Adrenal gland (tissue), 12 donors: ENCODE results near the gene COL6A1. TPM values are rescaled to one million over a fixed set of nuclear protein-coding genes. Genes with fewer than 3 reads are reported as not detected.

Experiments used
- DNase-seq, 7 donors: peaks; one replicate each; pipeline ENCODE4 v3.0.0-alpha.2; 2019 to 2020
- H3K27ac ChIP-seq, 5 donors: fragments of 200-600 bp; sonication (generic) in 4 of 5; 1 replicate in 3 of 5; 2 replicates in 2 of 5; pipeline versions ENCODE4 v1.5.1 to v1.8.0; 2016 to 2020; ENCODE audit warnings: mild to moderate bottlenecking in 1 of 5
- H3K27me3 ChIP-seq: fragments of 200-600 bp; 2 replicates; pipeline ENCODE4 v1.8.0; 2021
- H3K36me3 ChIP-seq, 2 donors: fragments of 200-600 bp; replicated peaks in 1 of 2; 1 replicate in 1 of 2; 2 replicates in 1 of 2; pipeline versions ENCODE4 v1.5.1 to v1.8.0; 2018 to 2022
- H3K4me1 ChIP-seq, 2 donors: fragments of 200-600 bp; replicated peaks in 1 of 2; 1 replicate in 1 of 2; 2 replicates in 1 of 2; pipeline versions ENCODE4 v1.5.1 to v1.8.0; 2018 to 2021
- H3K4me3 ChIP-seq, 4 donors: fragments of 200-600 bp; sonication (generic) in 3 of 4; one replicate each; pipeline ENCODE4 v1.5.1; 2016 to 2018
- H3K9me3 ChIP-seq, 3 donors: fragments of 200-600 bp; sonication (generic) in 1 of 3; replicated peaks in 1 of 3; 1 replicate in 2 of 3; 2 replicates in 1 of 3; pipeline versions ENCODE4 v1.5.1 to v1.8.0; 2016 to 2021
- CTCF ChIP-seq, 6 experiments: fragments of 450-650 bp in 4 of 6; fragments of 200-600 bp in 2 of 6; sonication (generic) in 1 of 6; IDR thresholded peaks; 1 replicate in 5 of 6; 2 replicates in 1 of 6; pipeline versions ENCODE4 v1.5.1 to v1.8.0; 2016 to 2021; ENCODE audit warnings: antibody characterized with exemption in 6 of 6, mild to moderate bottlenecking in 2 of 6, moderate library complexity in 1 of 6
- POLR2A ChIP-seq, 2 donors: fragments of 450-650 bp; IDR thresholded peaks; one replicate each; pipeline ENCODE4 v1.6.1; 2017; ENCODE audit warnings: antibody characterized with exemption in 2 of 2, mild to moderate bottlenecking in 2 of 2, moderate library complexity in 1 of 2
- WGBS, 4 donors: extraction: QIAGEN DNeasy Blood & Tissue Kit in 2 of 4; methylation state at CpG; one replicate each; pipeline versions ENCODE4 v1.1.5 to v1.1.7; 2013 to 2017; 5-methylcytosine and 5-hydroxymethylcytosine counted together
- intact Hi-C, 2 donors: fragments of 100-400 bp; cut with DNase I; formaldehyde crosslinking; loops; one replicate each; pipeline versions ENCODE4 v1.14.1 to v1.15.0; 2022 to 2023
- polyA plus RNA-seq, 3 donors: library from polyadenylated mRNA; stranded (reverse); fragments of 200-250 nt in 2 of 3; fragments of 350-450 nt in 1 of 3; fragmentation: Illumina TruSeq in 1 of 3; extraction: RNeasy Lipid Tissue Mini Kit (QIAGEN cat#74804) in 1 of 3; gene quantifications; one replicate each; pipeline ENCODE4 v1.2.3, GENCODE V29; 2013 to 2014
- total RNA-seq, 9 donors: library from RNA; depleted of rRNA in 4 of 9; stranded (reverse); fragments of >200 nt in 4 of 9; fragments of 120-200 nt in 1 of 9; fragmentation: NEBNext Ultra II Directional in 1 of 9; extraction: Animal tissue kit (Norgen Biotek cat#: 25700) in 1 of 9; gene quantifications; one replicate each; pipeline versions ENCODE4 v1.1.0 to v1.2.4, GENCODE V29; 2013 to 2023
- donor health status: healthy with polysubstance abuse.
- donor health status: Bipolar disorder and iron deficiency.
- donor health status: DM: yes; HTN: yes; CAD: no.
- donor health status: DM: no; HTN: no; CAD: no.
- donor health status: DM: no; HTN: no; CAD: no.
- donor health status: DM: yes; HTN: yes; CAD: no.

Gene COL6A1
- total and polyA plus RNA-seq, 12 donors: 22.3 to 490 (median 151) TPM

GRCh38 chr21:45983981-45984551 lies 2.5 kb downstream of the COL6A1 start:
- H3K9me3 ChIP-seq: no peaks in the 10 kb centered on the region
- no peak overlapping the region for H3K27ac ChIP-seq
- H3K36me3 ChIP-seq: peaks cover 0 to 30% of the 10 kb centered on the region in 2 donors
- DNase-seq: no peak
- H3K4me1 ChIP-seq: peaks cover 0 to 3% of the 10 kb centered on the region in 2 donors
- WGBS, 4 donors: 94 to 98% (median 95%) methylated on average over 18 to 38 of the region's 38 CpGs
- H3K27me3 ChIP-seq: no peaks in the 10 kb centered on the region
- H3K4me3 ChIP-seq: peak overlapping the region in 1 of 4 donors; percentile 84
- no peak for TF ChIP-seq CTCF (IDR thresholded peaks at IDR 0.05)
- no peak for TF ChIP-seq POLR2A (IDR thresholded peaks at IDR 0.05)
- intact Hi-C loops: loop anchor here in 1 of 2 donors (10.0 kb wide), 1 partner anchor 111 kb away; the partner anchor contains the start of gene COL6A2

GRCh38 chr21:45984584-45985095 lies 3.1 kb downstream of the COL6A1 start:
- peaks cover 0 to 3% of the 10 kb centered on the region in 2 donors for H3K4me1 ChIP-seq
- H3K27me3 ChIP-seq: no peaks in the 10 kb centered on the region
- H3K27ac ChIP-seq: no peak overlapping the region
- peaks cover 0 to 36% of the 10 kb centered on the region in 2 donors for H3K36me3 ChIP-seq
- WGBS, 4 donors: 58 to 94% (median 85%) methylated on average over 3 of the region's 3 CpGs
- no peak for DNase-seq
- no peaks in the 10 kb centered on the region for H3K9me3 ChIP-seq
- intact Hi-C loops: loop anchor here in 1 of 2 donors (10.0 kb wide), 1 partner anchor 110 kb away; the partner anchor contains the start of gene COL6A2
- TF ChIP-seq CTCF (IDR thresholded peaks at IDR 0.05) (no peak), POLR2A (IDR thresholded peaks at IDR 0.05) (no peak)
- H3K4me3 ChIP-seq: no peak overlapping the region

- Histone ChIP-seq H3K9me3 (no peaks in the 10 kb centered on the region), H3K4me3 (no peak overlapping the region), H3K27ac (no peak overlapping the region), H3K36me3 (peaks cover 0 to 43% of the 10 kb centered on the region in 2 donors), H3K4me1 (peaks cover 0 to 3% of the 10 kb centered on the region in 2 donors), H3K27me3 (no peaks in the 10 kb centered on the region)
- WGBS, 4 donors: 90 to 95% (median 91%) methylated on average over 19 to 37 of the region's 37 CpGs
- intact Hi-C loops: loop anchor here in 1 of 2 donors (10.0 kb wide), 1 partner anchor 109 kb away; the partner anchor contains the start of gene COL6A2
- no peak for DNase-seq
- TF ChIP-seq POLR2A (IDR thresholded peaks at IDR 0.05) (no peak), CTCF (IDR thresholded peaks at IDR 0.05) (no peak)
Measured at GRCh38 chr21:45985471-45986315, 4.1 kb downstream of the COL6A1 start.
